B cell (primary cell): ENCODE measurements around the gene DCTN4.

Source experiments
- EZH2 ChIP-seq: IDR thresholded peaks from 2 replicates; pipeline ENCODE4 v1.6.1; 2012; ENCODE audit warnings: borderline replicate concordance, low read depth, mild to moderate bottlenecking, moderate library complexity, low read length; ENCODE audit not compliant: insufficient read depth, poor library complexity, severe bottlenecking
- TF ChIP-seq, protein P1 (sequence below): fragments of 200-600 bp; IDR thresholded peaks from one replicate; pipeline ENCODE4 v1.8.0; 2022; ENCODE audit warnings: antibody characterized with exemption, mild to moderate bottlenecking

- TF ChIP-seq, protein P1, sequence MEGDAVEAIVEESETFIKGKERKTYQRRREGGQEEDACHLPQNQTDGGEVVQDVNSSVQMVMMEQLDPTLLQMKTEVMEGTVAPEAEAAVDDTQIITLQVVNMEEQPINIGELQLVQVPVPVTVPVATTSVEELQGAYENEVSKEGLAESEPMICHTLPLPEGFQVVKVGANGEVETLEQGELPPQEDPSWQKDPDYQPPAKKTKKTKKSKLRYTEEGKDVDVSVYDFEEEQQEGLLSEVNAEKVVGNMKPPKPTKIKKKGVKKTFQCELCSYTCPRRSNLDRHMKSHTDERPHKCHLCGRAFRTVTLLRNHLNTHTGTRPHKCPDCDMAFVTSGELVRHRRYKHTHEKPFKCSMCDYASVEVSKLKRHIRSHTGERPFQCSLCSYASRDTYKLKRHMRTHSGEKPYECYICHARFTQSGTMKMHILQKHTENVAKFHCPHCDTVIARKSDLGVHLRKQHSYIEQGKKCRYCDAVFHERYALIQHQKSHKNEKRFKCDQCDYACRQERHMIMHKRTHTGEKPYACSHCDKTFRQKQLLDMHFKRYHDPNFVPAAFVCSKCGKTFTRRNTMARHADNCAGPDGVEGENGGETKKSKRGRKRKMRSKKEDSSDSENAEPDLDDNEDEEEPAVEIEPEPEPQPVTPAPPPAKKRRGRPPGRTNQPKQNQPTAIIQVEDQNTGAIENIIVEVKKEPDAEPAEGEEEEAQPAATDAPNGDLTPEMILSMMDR: no peak
- no peak for TF ChIP-seq EZH2
These were observed 7.4 kb upstream of the DCTN4 start for GRCh38 chr5:150766251-150766650.
